ENCODE measurements around the gene EHF.

DNA sequence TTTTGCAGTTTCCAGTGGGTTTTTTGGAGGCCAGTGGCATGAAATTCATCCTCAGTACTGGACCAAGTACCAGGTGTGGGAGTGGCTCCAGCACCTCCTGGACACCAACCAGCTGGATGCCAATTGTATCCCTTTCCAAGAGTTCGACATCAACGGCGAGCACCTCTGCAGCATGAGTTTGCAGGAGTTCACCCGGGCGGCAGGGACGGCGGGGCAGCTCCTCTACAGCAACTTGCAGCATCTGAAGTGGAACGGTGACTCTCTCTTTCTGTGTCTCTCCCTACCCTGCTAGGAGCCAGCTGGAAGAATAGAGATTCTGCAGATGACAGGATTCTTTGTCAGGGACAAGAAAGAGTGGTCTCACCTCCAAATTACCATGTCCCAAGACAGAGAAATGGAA, 25.5 kb downstream of the EHF start:
- no peak for TF ChIP-seq EP300 (IDR thresholded peaks at IDR 0.05; ENCODE audit: borderline replicate concordance in 1 of 2, low read depth in 1 of 2, low read length in 1 of 2)
- TF ChIP-seq, protein P1, sequence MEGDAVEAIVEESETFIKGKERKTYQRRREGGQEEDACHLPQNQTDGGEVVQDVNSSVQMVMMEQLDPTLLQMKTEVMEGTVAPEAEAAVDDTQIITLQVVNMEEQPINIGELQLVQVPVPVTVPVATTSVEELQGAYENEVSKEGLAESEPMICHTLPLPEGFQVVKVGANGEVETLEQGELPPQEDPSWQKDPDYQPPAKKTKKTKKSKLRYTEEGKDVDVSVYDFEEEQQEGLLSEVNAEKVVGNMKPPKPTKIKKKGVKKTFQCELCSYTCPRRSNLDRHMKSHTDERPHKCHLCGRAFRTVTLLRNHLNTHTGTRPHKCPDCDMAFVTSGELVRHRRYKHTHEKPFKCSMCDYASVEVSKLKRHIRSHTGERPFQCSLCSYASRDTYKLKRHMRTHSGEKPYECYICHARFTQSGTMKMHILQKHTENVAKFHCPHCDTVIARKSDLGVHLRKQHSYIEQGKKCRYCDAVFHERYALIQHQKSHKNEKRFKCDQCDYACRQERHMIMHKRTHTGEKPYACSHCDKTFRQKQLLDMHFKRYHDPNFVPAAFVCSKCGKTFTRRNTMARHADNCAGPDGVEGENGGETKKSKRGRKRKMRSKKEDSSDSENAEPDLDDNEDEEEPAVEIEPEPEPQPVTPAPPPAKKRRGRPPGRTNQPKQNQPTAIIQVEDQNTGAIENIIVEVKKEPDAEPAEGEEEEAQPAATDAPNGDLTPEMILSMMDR (IDR thresholded peaks at IDR 0.05): no peak
- TF ChIP-seq RAD21 (IDR thresholded peaks at IDR 0.05; ENCODE audit: low read length): no peak
- no peak for TF ChIP-seq GABPA (IDR thresholded peaks at IDR 0.05; ENCODE audit: low read depth)

Data from SK-N-SH (cell line).